ENCODE measurements around the gene TMEM11.

DNA sequence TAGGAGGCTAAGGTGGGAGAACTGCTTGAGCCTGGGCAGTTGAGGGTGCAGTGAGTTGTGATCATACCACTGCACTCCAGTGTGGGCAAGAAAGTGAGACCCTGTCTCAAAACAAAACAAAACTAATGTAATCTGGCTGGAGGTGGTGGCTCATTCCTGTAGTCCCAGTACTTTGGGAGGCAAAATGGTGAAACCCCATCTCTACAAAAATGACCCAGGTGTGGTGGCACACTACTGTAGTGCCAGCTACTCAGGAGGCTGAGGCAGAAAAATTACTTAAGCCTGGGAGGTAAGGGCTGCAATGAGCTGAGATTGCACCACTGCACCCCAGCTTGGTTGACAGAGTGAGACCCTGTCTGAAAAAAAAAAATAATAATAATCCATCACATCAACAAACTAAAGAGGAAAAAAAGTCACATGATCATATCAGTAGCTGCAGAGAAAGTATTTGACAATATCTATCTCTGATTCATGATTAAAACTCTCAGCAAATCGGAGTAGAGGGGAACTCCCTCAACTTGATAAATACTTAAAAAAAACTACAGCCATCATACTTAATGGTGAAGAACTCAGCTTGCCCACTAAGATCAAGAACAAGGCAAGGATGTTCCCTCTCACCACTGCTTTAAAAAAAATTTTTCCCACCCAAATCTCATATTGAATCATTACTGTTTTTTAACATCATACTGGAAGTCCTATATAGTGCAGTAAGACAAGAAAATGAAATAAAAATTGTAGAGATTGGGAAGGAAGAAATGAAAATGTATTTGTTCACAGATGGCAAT, 56.2 kb downstream of the TMEM11 start:
- TF ChIP-seq EZH2 (IDR thresholded peaks at IDR 0.05; ENCODE audit: insufficient read depth, poor library complexity, severe bottlenecking), result no peak
- TF ChIP-seq EZH2phosphoT487 (IDR thresholded peaks at IDR 0.05; ENCODE audit: insufficient read depth, low read depth), result no peak

All from GM23248 (cell line).